ENCODE results near the gene ATP8B2. TPM values are rescaled to one million over a fixed set of nuclear protein-coding genes. Genes with fewer than 3 reads are reported as not detected.
A peak's percentile ranks its signal among the peaks of the same experiment; 100 is the strongest.
"Not testable (repeated sequence)": the region's sequence is repeated elsewhere in the genome, so short reads cannot be mapped to it uniquely, and the experiment has no call there.

The ATP8B2 gene
- 9.2 TPM for total RNA-seq
- long read RNA-seq, partial matches to known transcripts = 1 of 3 reads
- long read RNA-seq, other reads (novel, unspliced or antisense) = 2 of 3 reads

- peak; percentile 77 for DNase-seq
- intact Hi-C loops (cut with micrococcal nuclease) = no loop called here
- peak; percentile 63 for ATAC-seq
Observed at GRCh38 chr1:154324669-154325582, at the start of gene ATP8B2. TSS of gene ATP8B2 (plus strand) at chr1:154325525. CDS start at chr1:154328142, 2,617 bp downstream.

GRCh38 chr1:154276797-154277196, 48.5 kb upstream of the ATP8B2 start:
- intact Hi-C loops (cut with micrococcal nuclease) = no loop called here
- no peak for ATAC-seq
- no peak for DNase-seq

GRCh38 chr1:154287591-154287990, 37.7 kb upstream of the ATP8B2 start:
- intact Hi-C loops (cut with micrococcal nuclease); DNase-seq; ATAC-seq: not testable (repeated sequence)

GRCh38 chr1:154288661-154289060, 36.7 kb upstream of the ATP8B2 start:
- intact Hi-C loops (cut with micrococcal nuclease) = no loop called here
- ATAC-seq = no peak
- no peak for DNase-seq

GRCh38 chr1:154290921-154291320, 34.4 kb upstream of the ATP8B2 start:
- DNase-seq (no peak), ATAC-seq (no peak)
- intact Hi-C loops (cut with micrococcal nuclease) = no loop called here

GRCh38 chr1:154295408-154296235, 29.7 kb upstream of the ATP8B2 start:
- ATAC-seq (no peak), DNase-seq (no peak)
- intact Hi-C loops (cut with micrococcal nuclease) = no loop called here

GRCh38 chr1:154301582-154301981, 23.7 kb upstream of the ATP8B2 start:
- no peak for ATAC-seq
- no peak for DNase-seq
- intact Hi-C loops (cut with micrococcal nuclease) = no loop called here

GRCh38 chr1:154304664-154305337, 20.5 kb upstream of the ATP8B2 start:
- intact Hi-C loops (cut with micrococcal nuclease) = no loop called here
- ATAC-seq (no peak), DNase-seq (no peak)

GRCh38 chr1:154306151-154306550, 19.2 kb upstream of the ATP8B2 start:
- intact Hi-C loops (cut with micrococcal nuclease) = no loop called here
- no peak for ATAC-seq
- DNase-seq = no peak

- intact Hi-C loops (cut with micrococcal nuclease) = not testable (repeated sequence)
Observed at GRCh38 chr1:154307670-154308270, 17.6 kb upstream of the ATP8B2 start.

GRCh38 chr1:154309136-154309535, 16.2 kb upstream of the ATP8B2 start:
- intact Hi-C loops (cut with micrococcal nuclease); DNase-seq; ATAC-seq: not testable (repeated sequence)

More at GRCh38 chr1:154307670-154308270, 17.6 kb upstream of the ATP8B2 start:
- DNase-seq, ATAC-seq: not testable (repeated sequence)

GRCh38 chr1:154312229-154313065, 12.9 kb upstream of the ATP8B2 start:
- intact Hi-C loops (cut with micrococcal nuclease); DNase-seq; ATAC-seq: not testable (repeated sequence)

- DNase-seq (no peak), ATAC-seq (no peak)
- intact Hi-C loops (cut with micrococcal nuclease) = no loop called here
Observed at GRCh38 chr1:154313066-154313356, 12.3 kb upstream of the ATP8B2 start.

- intact Hi-C loops (cut with micrococcal nuclease); DNase-seq; ATAC-seq: not testable (repeated sequence)
Observed at GRCh38 chr1:154314226-154314625, 11.1 kb upstream of the ATP8B2 start.

GRCh38 chr1:154316704-154317103, 8.6 kb upstream of the ATP8B2 start:
- ATAC-seq (no peak), DNase-seq (no peak)
- intact Hi-C loops (cut with micrococcal nuclease) = no loop called here

GRCh38 chr1:154318386-154318785, 6.9 kb upstream of the ATP8B2 start:
- ATAC-seq (no peak), DNase-seq (no peak)
- intact Hi-C loops (cut with micrococcal nuclease) = no loop called here

- intact Hi-C loops (cut with micrococcal nuclease) = no loop called here
- ATAC-seq = peak; percentile 49
- DNase-seq = no peak
Observed at GRCh38 chr1:154320882-154321608, 4.3 kb upstream of the ATP8B2 start, which contains the start of gene AQP10. TSS of gene AQP10 (plus strand) at chr1:154321093. CDS start at chr1:154321156, 63 bp downstream.
